ENCODE data around the gene KLRB1. TPM values are rescaled to one million over a fixed set of nuclear protein-coding genes. Genes with fewer than 3 reads are reported as not detected.

KLRB1 gene
- total RNA-seq, 5 donors from 2014 or later (not counting 1 experiment from before 2014, with no cell fraction given): 9.0 to 55.5 (median 31.6) TPM

DNA sequence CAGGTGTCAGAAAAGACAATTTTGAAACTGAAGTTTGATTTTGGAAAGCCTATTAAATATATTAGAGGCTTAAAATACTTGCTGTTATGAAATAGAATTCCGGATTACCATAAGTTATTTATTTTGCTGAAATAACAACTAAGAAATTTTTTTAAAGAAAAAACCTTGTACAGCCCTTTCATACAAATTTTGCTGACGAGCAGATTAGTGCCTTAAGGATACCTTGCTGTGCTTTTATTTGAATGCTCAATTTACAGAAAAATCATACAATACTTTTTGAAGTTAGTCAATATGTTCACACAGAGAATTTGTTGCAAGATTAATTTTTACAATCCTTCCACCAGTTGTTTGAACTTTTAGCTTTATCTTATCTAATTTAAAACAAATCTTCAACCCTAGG is 32.3 kb upstream of the KLRB1 start:
- H3K9me3 Mint-ChIP-seq: peaks cover 0 to 12% (median 11%) of the 10 kb centered on the region in 3 donors
- no CpG with 5 or more reads among the region's 2 CpGs for WGBS (ENCODE audit: insufficient coverage)
- H3K4me1 Mint-ChIP-seq: peaks cover 61 to 77% (median 72%) of the 10 kb centered on the region in 3 donors

DNA sequence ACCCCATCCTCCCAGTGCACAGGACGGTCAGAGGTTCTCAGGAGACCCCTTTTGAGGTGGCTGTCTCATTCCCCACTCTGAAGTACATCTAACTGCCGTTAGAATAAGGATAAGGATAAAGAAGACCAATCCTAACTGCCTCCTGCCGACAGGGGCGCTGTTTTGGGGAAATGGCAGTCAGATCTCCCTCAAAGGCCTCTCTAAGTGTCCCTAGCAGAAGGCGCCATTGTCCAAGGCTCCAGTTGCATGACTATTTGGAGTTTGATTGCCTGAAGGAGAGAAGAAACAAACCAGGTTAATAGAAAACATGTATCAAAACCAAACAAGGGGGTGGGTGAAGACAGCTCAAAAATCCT is 29.1 kb upstream of the KLRB1 start:
- H3K36me3 ChIP-seq (ENCODE audit: control insufficient read depth in 2 of 2, extremely low read depth in 1 of 2, insufficient read depth in 1 of 2, low read length in 1 of 2): peaks cover 0 to 6% of the 10 kb centered on the region in 2 donors
- no peak overlapping the region for H3K27ac ChIP-seq (ENCODE audit: low read length)
- Mint-ChIP-seq H3K9me3 (peaks cover 0 to 11% (median 6%) of the 10 kb centered on the region in 3 donors), H3K27me3 (no peaks in the 10 kb centered on the region), H3K4me1 (peaks cover 71 to 82% (median 78%) of the 10 kb centered on the region in 3 donors), H3K4me3 (no peak overlapping the region), H3K36me3 (peaks cover 11% of the 10 kb centered on the region), H3K27ac (peak overlapping the region; percentile 74 to 95)
- no peaks in the 10 kb centered on the region for H3K27me3 ChIP-seq (replicated peaks in 1 of 2; ENCODE audit: control insufficient read depth in 2 of 2, extremely low read depth in 1 of 2, insufficient read depth in 2 of 2, low read length in 1 of 2)
- ATAC-seq (replicated peaks in 1 of 4) (no peak), DNase-seq (no peak)
- H3K4me3 ChIP-seq (ENCODE audit: control insufficient read depth in 1 of 2, extremely low read depth in 1 of 2, low read length in 1 of 2): no peak overlapping the region
- POLR2A ChIA-PET: interaction anchor here (0.5 to 1.2 kb wide), 2 partner anchors 34 to 121 kb away, joined by 3 to 4 read pairs; no protein-coding TSS in a partner anchor
- no CpG with 5 or more reads among the region's 5 CpGs for WGBS (ENCODE audit: insufficient coverage)
- CTCF ChIA-PET: interaction anchor here (1.4 to 5.2 kb wide), 4 partner anchors 10 to 106 kb away, joined by 3 to 41 read pairs (median 16); no protein-coding TSS in a partner anchor
- no peaks in the 10 kb centered on the region for H3K9me3 ChIP-seq
- peaks cover 24 to 25% of the 10 kb centered on the region in 2 experiments for H3K4me1 ChIP-seq (ENCODE audit: control insufficient read depth in 1 of 2, extremely low read depth in 1 of 2, insufficient read depth in 2 of 2, low read length in 2 of 2)

More for the DNA sequence above, 32.3 kb upstream of the KLRB1 start:
- Histone ChIP-seq H3K4me1 (ENCODE audit: control insufficient read depth in 1 of 2, extremely low read depth in 1 of 2, insufficient read depth in 2 of 2, low read length in 2 of 2) (peaks cover 17 to 27% of the 10 kb centered on the region in 2 experiments), H3K9me3 (no peaks in the 10 kb centered on the region), H3K4me3 (ENCODE audit: control insufficient read depth in 1 of 2, extremely low read depth in 1 of 2, low read length in 1 of 2) (no peak overlapping the region), H3K27me3 (replicated peaks in 1 of 2; ENCODE audit: control insufficient read depth in 2 of 2, extremely low read depth in 1 of 2, insufficient read depth in 2 of 2, low read length in 1 of 2) (no peaks in the 10 kb centered on the region), H3K36me3 (ENCODE audit: control insufficient read depth in 2 of 2, extremely low read depth in 1 of 2, insufficient read depth in 1 of 2, low read length in 1 of 2) (peaks cover 0 to 6% of the 10 kb centered on the region in 2 donors), H3K27ac (ENCODE audit: low read length) (no peak overlapping the region)
- ChIA-PET CTCF (interaction anchor here in 1 of 2 donors (1.1 kb wide), 1 partner anchor 160 kb away, joined by 3 read pairs; no protein-coding TSS in a partner anchor), POLR2A (interaction anchor here in 1 of 2 donors (0.6 kb wide), 1 partner anchor 289 kb away, joined by 3 read pairs; no protein-coding TSS in a partner anchor)
- H3K27ac Mint-ChIP-seq: no peak overlapping the region
- H3K36me3 Mint-ChIP-seq: peaks cover 19% of the 10 kb centered on the region
- DNase-seq (no peak), ATAC-seq (replicated peaks in 1 of 4) (no peak)
- no peaks in the 10 kb centered on the region for H3K27me3 Mint-ChIP-seq
- H3K4me3 Mint-ChIP-seq: no peak overlapping the region

DNA sequence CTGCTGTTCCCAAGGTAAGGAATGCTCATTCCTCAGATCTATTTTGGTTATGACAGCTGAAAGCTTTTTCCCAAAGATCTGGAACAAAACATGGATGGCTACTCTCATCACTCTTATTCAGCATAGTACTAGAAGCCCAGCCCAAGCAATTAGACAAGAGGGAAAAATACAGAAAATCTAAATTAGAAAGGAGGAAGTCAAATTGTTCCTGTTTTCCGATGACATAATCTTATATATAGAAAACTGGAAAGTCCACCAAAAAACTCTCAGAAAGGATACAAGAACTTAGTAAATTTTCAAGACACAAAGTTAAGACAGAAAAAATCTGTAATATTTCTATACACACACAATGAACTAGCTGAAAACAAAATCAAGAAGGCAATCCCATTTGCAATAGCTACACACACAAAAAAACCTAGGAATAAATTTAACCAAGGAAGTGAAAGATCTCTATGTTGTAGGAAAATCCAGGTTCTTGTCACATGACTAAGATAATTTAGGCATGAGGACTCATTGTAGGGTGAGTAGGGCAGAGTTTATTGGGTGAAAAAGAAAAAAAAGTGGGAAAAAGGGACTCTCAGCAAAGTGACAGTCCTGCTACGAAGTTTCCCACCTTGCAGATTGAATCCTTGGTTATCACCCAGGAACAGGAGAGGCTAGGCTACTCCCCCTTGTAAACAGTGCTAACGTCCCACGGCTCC is 28.6 kb upstream of the KLRB1 start:
- peaks cover 24 to 25% of the 10 kb centered on the region in 2 experiments for H3K4me1 ChIP-seq (ENCODE audit: control insufficient read depth in 1 of 2, extremely low read depth in 1 of 2, insufficient read depth in 2 of 2, low read length in 2 of 2)
- H3K4me1 Mint-ChIP-seq: peaks cover 70 to 83% (median 79%) of the 10 kb centered on the region in 3 donors
- no peaks in the 10 kb centered on the region for H3K27me3 ChIP-seq (replicated peaks in 1 of 2; ENCODE audit: control insufficient read depth in 2 of 2, extremely low read depth in 1 of 2, insufficient read depth in 2 of 2, low read length in 1 of 2)
- H3K36me3 Mint-ChIP-seq: peaks cover 12% of the 10 kb centered on the region
- H3K4me3 ChIP-seq (ENCODE audit: control insufficient read depth in 1 of 2, extremely low read depth in 1 of 2, low read length in 1 of 2): no peak overlapping the region
- H3K36me3 ChIP-seq (ENCODE audit: control insufficient read depth in 2 of 2, extremely low read depth in 1 of 2, insufficient read depth in 1 of 2, low read length in 1 of 2): peaks cover 0 to 6% of the 10 kb centered on the region in 2 donors
- DNase-seq (no peak), ATAC-seq (replicated peaks in 1 of 4) (no peak)
- H3K27me3 Mint-ChIP-seq: no peaks in the 10 kb centered on the region
- ChIA-PET CTCF (interaction anchor here (0.6 to 5.2 kb wide), 9 partner anchors 11 to 250 kb away, joined by 3 to 41 read pairs (median 4); no protein-coding TSS in a partner anchor), POLR2A (interaction anchor here (0.5 to 1.2 kb wide), 3 partner anchors 35 to 267 kb away, joined by 3 to 5 read pairs (median 4); no protein-coding TSS in a partner anchor)
- peak overlapping the region; percentile 74 to 95 for H3K27ac Mint-ChIP-seq
- H3K27ac ChIP-seq (ENCODE audit: low read length): no peak overlapping the region
- H3K9me3 Mint-ChIP-seq: peaks cover 0 to 11% (median 6%) of the 10 kb centered on the region in 3 donors
- WGBS (ENCODE audit: insufficient coverage): 93% methylated on average over 2 of the region's 4 CpGs
- no peaks in the 10 kb centered on the region for H3K9me3 ChIP-seq
- H3K4me3 Mint-ChIP-seq: peak overlapping the region in 1 of 3 donors; percentile 41

DNA sequence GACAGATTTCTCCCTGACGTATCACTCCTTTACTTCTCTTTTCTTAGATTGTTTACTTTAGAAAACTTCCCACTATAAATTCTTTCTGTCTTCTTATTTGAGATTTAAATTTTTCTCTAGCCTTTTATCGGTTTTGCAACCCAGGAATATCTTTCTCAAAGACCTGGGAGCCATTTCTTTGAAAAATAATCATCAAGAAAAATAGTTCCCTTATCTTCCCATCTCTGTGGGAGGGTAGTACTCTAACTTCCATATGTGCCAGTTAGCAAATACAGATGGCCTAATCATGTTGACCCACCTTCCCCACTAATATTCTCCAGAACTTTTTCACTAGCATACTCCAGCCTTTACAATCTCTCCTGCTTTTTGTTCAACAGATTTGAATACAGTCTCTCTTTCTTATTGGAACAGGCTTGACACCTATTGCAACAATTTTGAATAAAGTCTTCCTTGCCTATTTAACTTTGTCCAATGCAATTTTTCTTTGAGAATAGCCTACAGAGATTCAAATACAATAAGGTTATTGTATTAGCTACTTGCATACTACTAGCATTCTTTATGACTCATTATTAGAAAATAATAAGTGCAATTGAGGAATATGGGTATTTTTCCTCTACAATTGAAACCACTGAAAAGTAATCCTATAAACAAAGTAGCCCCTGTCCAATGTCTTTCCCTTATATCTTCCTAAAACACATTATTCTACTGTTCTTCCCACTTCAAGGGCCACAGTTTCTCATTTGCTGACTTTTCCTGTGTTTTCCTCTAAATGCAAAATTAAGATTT is 27.4 kb upstream of the KLRB1 start:
- H3K27me3 Mint-ChIP-seq: no peaks in the 10 kb centered on the region
- peak overlapping the region; percentile 74 to 95 for H3K27ac Mint-ChIP-seq
- Histone ChIP-seq H3K27ac (ENCODE audit: low read length) (peak overlapping the region; percentile 48), H3K9me3 (no peaks in the 10 kb centered on the region), H3K4me3 (ENCODE audit: control insufficient read depth in 1 of 2, extremely low read depth in 1 of 2, low read length in 1 of 2) (no peak overlapping the region), H3K27me3 (replicated peaks in 1 of 2; ENCODE audit: control insufficient read depth in 2 of 2, extremely low read depth in 1 of 2, insufficient read depth in 2 of 2, low read length in 1 of 2) (no peaks in the 10 kb centered on the region), H3K36me3 (ENCODE audit: control insufficient read depth in 2 of 2, extremely low read depth in 1 of 2, insufficient read depth in 1 of 2, low read length in 1 of 2) (peaks cover 0 to 6% of the 10 kb centered on the region in 2 donors), H3K4me1 (ENCODE audit: control insufficient read depth in 1 of 2, extremely low read depth in 1 of 2, insufficient read depth in 2 of 2, low read length in 2 of 2) (peaks cover 24 to 25% of the 10 kb centered on the region in 2 experiments)
- ChIA-PET POLR2A (interaction anchor here (0.5 to 1.1 kb wide), 2 partner anchors 73 to 1022 kb away, joined by 3 read pairs; no protein-coding TSS in a partner anchor), CTCF (interaction anchor here (0.5 to 5.2 kb wide), 25 partner anchors 11 to 165 kb away, joined by 3 to 41 read pairs (median 3); no protein-coding TSS in a partner anchor)
- H3K4me1 Mint-ChIP-seq: peaks cover 75 to 88% (median 80%) of the 10 kb centered on the region in 3 donors
- no peak for DNase-seq
- peaks cover 6% of the 10 kb centered on the region for H3K36me3 Mint-ChIP-seq
- ATAC-seq (replicated peaks in 1 of 4): no peak
- WGBS (ENCODE audit: insufficient coverage): no CpG with 5 or more reads among the region's 2 CpGs
- peak overlapping the region in 1 of 3 donors; percentile 41 for H3K4me3 Mint-ChIP-seq
- H3K9me3 Mint-ChIP-seq: peaks cover 0 to 7% (median 0%) of the 10 kb centered on the region in 3 donors

DNA sequence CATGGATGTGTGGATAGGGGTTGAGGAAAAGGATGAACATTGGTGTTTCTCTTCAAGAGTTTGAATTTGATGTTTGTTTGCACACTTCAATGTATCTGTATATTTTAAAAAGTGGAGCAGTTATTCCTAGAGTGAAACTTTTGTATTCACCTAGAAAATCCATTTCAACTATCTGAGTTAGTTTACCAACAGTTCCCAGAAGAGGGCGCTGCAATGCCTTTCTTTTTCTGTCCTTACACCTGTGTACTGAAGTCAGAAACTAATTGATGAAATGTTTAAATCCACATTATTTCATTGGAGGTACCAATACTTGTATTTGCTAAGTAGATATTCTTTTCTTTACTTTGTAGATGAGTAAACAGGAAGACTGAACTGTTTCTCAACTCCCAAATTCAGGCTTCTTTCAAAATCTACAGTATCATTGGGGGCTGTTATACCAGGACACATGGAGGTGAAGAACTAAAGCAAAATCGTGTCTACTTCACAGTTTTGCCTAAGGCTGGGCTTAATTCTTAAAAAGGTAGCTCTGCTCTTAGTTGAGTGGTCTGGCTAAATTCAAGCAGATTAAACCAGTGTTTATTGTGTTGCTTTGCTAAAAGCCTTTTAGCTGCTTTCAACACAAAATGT is 26.6 kb upstream of the KLRB1 start:
- H3K9me3 ChIP-seq: no peaks in the 10 kb centered on the region
- POLR2A ChIA-PET: interaction anchor here (0.5 to 1.3 kb wide), 4 partner anchors 14 to 1022 kb away, joined by 3 to 4 read pairs (median 3); partner anchors contain the start of gene CD69 (in 1 of the 2)
- CTCF ChIA-PET: interaction anchor here (0.5 to 5.2 kb wide), 25 partner anchors 8 to 166 kb away, joined by 3 to 41 read pairs (median 3); partner anchors contain the start of gene CLEC2D (in 1 of the 2)
- peaks cover 24 to 25% of the 10 kb centered on the region in 2 experiments for H3K4me1 ChIP-seq (ENCODE audit: control insufficient read depth in 1 of 2, extremely low read depth in 1 of 2, insufficient read depth in 2 of 2, low read length in 2 of 2)
- no CpG with 5 or more reads among the region's 2 CpGs for WGBS (ENCODE audit: insufficient coverage)
- Mint-ChIP-seq H3K36me3 (peaks cover 11% of the 10 kb centered on the region), H3K27me3 (no peaks in the 10 kb centered on the region), H3K27ac (peak overlapping the region; percentile 74 to 95), H3K4me3 (peak overlapping the region; percentile 17 to 54 (median 28)), H3K9me3 (peaks cover 0 to 4% (median 0%) of the 10 kb centered on the region in 3 donors), H3K4me1 (peaks cover 76 to 91% (median 77%) of the 10 kb centered on the region in 3 donors)
- H3K4me3 ChIP-seq (ENCODE audit: control insufficient read depth in 1 of 2, extremely low read depth in 1 of 2, low read length in 1 of 2): no peak overlapping the region
- peak overlapping the region; percentile 48 for H3K27ac ChIP-seq (ENCODE audit: low read length)
- DNase-seq: peak; percentile 48 to 91 (median 74)
- no peaks in the 10 kb centered on the region for H3K27me3 ChIP-seq (replicated peaks in 1 of 2; ENCODE audit: control insufficient read depth in 2 of 2, extremely low read depth in 1 of 2, insufficient read depth in 2 of 2, low read length in 1 of 2)
- peak; percentile 79 to 90 (median 82) for ATAC-seq (replicated peaks in 1 of 4)
- peaks cover 0 to 6% of the 10 kb centered on the region in 2 donors for H3K36me3 ChIP-seq (ENCODE audit: control insufficient read depth in 2 of 2, extremely low read depth in 1 of 2, insufficient read depth in 1 of 2, low read length in 1 of 2)

Measured in T-cell (primary cell).